ENCODE measurements around the gene TMEM131.

- no peak for TF ChIP-seq POLR2AphosphoS5 (IDR thresholded peaks at IDR 0.05; ENCODE audit: low read depth)
- no peak for TF ChIP-seq CTCF (conservative IDR thresholded peaks at IDR 0.05; ENCODE audit: low read depth in 2 of 2)
These were observed 43.4 kb downstream of the TMEM131 start for GRCh38 chr2:97952357-97952756.
